GM12878 (cell line): ENCODE results near the gene BBS9. TPM values are rescaled to one million over a fixed set of nuclear protein-coding genes. Genes with fewer than 3 reads are reported as not detected.
"Not testable (repeated sequence)": the region's sequence is repeated elsewhere in the genome, so short reads cannot be mapped to it uniquely, and the experiment has no call there.

ENCODE experiments used
- ATAC-seq: fragments of 200-7000 bp; cut with Tn5 transposase; 3 replicates; pipeline ENCODE4 v1.9.1; 2020; ENCODE audit warnings: mild to moderate bottlenecking, moderate library complexity
- BruUV-seq: library from RNA; stranded (reverse); fragments of 400-500 nt; replicated peaks from 2 replicates; lab custom pipeline; 2021; lab: Mats Ljungman, UMichigan
- CTCF ChIA-PET: fragments of 300-600 bp; sonication (Branson Sonifier 250); formaldehyde crosslinking; extraction: SDS; loops from one replicate; lab custom pipeline; 2021; ENCODE audit warnings: inconsistent platforms; lab: Yijun Ruan, JAX
- POLR2A ChIA-PET: fragments of 350-600 bp; formaldehyde crosslinking; extraction: SDS; loops from one replicate; lab custom pipeline; 2021; ENCODE audit warnings: inconsistent platforms; lab: Charles Lee
- RAD21 ChIA-PET: fragments of 300-600 bp; sonication (Branson Sonifier 250); formaldehyde crosslinking; loops from one replicate; lab custom pipeline; 2023; ENCODE audit warnings: antibody characterized with exemption; ENCODE audit not compliant: unreplicated experiment; lab: Charles Lee
- SMC1A ChIA-PET: fragments of 300-600 bp; sonication (Branson Sonifier 250); formaldehyde crosslinking; loops from one replicate; lab custom pipeline; 2023; ENCODE audit not compliant: unreplicated experiment, uncharacterized antibody; lab: Charles Lee
- DNase-seq: peaks from one replicate; pipeline ENCODE4 v3.0.0-alpha.2; 2011; ENCODE audit warnings: low read depth, low spot score
- FAIRE-seq: peaks from 3 replicates; lab custom pipeline; 2011; peaks lifted over from hg19 to GRCh38; lab: Jason Lieb, UNC
- H2AFZ ChIP-seq: 2 replicates; pipeline ENCODE4 v1.6.0; 2011; ENCODE audit warnings: low read depth, low read length, control low read depth; ENCODE audit not compliant: control insufficient read depth
- H3K27ac ChIP-seq: 2 replicates; pipeline ENCODE4 v1.5.1; 2011; ENCODE audit warnings: control low read depth; ENCODE audit not compliant: control insufficient read depth, insufficient read depth
- H3K27me3 ChIP-seq, 2 experiments: replicated peaks in 1 of 2; 2 replicates each; pipeline versions ENCODE4 v1.6.0 to v1.6.1; 2011; ENCODE audit warnings: low read length in 1 of 2; ENCODE audit not compliant: control insufficient read depth in 2 of 2, insufficient read depth in 2 of 2
- H3K36me3 ChIP-seq, 2 experiments: 2 replicates each; pipeline ENCODE4 v1.5.1; 2011; ENCODE audit warnings: low read length in 1 of 2; ENCODE audit not compliant: control insufficient read depth in 2 of 2, insufficient read depth in 2 of 2
- H3K4me1 ChIP-seq: 2 replicates; pipeline ENCODE4 v1.6.1; 2011; ENCODE audit warnings: mild to moderate bottlenecking, low read length, moderate library complexity, mixed read lengths; ENCODE audit not compliant: control insufficient read depth, insufficient read depth
- H3K4me2 ChIP-seq: 2 replicates; pipeline ENCODE4 v1.6.0; 2011; ENCODE audit warnings: control low read depth; ENCODE audit not compliant: control insufficient read depth, insufficient read depth
- H3K4me3 ChIP-seq: fragments of 200-600 bp; sonication (generic); 2 replicates; pipeline ENCODE4 v1.5.1; 2016
- H3K79me2 ChIP-seq: 2 replicates; pipeline ENCODE4 v1.6.0; 2011; ENCODE audit warnings: low read length; ENCODE audit not compliant: control insufficient read depth, insufficient read depth
- H3K9ac ChIP-seq: 2 replicates; pipeline ENCODE4 v1.8.0; 2011; ENCODE audit warnings: low read length, control low read depth, mixed read lengths; ENCODE audit not compliant: control insufficient read depth, insufficient read depth
- H3K9me3 ChIP-seq: replicated peaks from 3 replicates; pipeline ENCODE4 v1.5.1; 2011; ENCODE audit warnings: mild to moderate bottlenecking, low read length; ENCODE audit not compliant: control insufficient read depth, insufficient read depth
- H4K20me1 ChIP-seq: 2 replicates; pipeline ENCODE4 v1.6.0; 2011; ENCODE audit not compliant: control insufficient read depth, insufficient read depth
- BACH1 ChIP-seq: fragments of 450-650 bp; IDR thresholded peaks from 2 replicates; pipeline ENCODE4 v1.6.1; 2017; ENCODE audit warnings: mild to moderate bottlenecking, borderline replicate concordance
- EED ChIP-seq: sonication (generic); IDR thresholded peaks from 2 replicates; pipeline ENCODE4 v1.6.1; 2016; ENCODE audit warnings: antibody characterized with exemption, low read depth
- EP300 ChIP-seq, 2 experiments: fragments of 150-350 bp in 1 of 2; IDR thresholded peaks; 2 replicates each; pipeline ENCODE4 v1.6.1; 2011 to 2012; ENCODE audit warnings: low read depth in 2 of 2, low read length in 2 of 2, borderline replicate concordance in 1 of 2, improper control_type of control experiment in 1 of 2, inconsistent platforms in 1 of 2; ENCODE audit not compliant: control insufficient read depth in 1 of 2
- ESRRA ChIP-seq: IDR thresholded peaks from 2 replicates; pipeline ENCODE4 v1.6.1; 2012; ENCODE audit warnings: mild to moderate bottlenecking, low read length, improper control_type of control experiment
- PAX8 ChIP-seq: fragments of 450-650 bp; IDR thresholded peaks from 2 replicates; pipeline ENCODE4 v1.6.1; 2017; ENCODE audit warnings: mild to moderate bottlenecking, moderate library complexity
- POLR2A ChIP-seq: IDR thresholded peaks from 2 replicates; pipeline ENCODE4 v1.6.1; 2011; ENCODE audit warnings: low read depth, mild to moderate bottlenecking, low read length
- WGBS: methylation state at CpG from one replicate; pipeline ENCODE4 v1.1.6; 2016; ENCODE audit warnings: low lambda C conversion rate; ENCODE audit not compliant: insufficient replicate concordance, insufficient coverage; ENCODE audit errors: missing lambda C conversion rate; 5-methylcytosine and 5-hydroxymethylcytosine counted together
- in situ Hi-C: fragments of 300-500 bp; cut with MboI; formaldehyde crosslinking; loops from 9 replicates; pipeline ENCODE4 v1.14.3; 2018; ENCODE audit warnings: mixed read lengths
- intact Hi-C: fragments of 100-400 bp; cut with micrococcal nuclease; formaldehyde crosslinking; loops from one replicate; pipeline ENCODE4 v1.14.2; 2022; ENCODE audit not compliant: unreplicated experiment
- polyA plus RNA-seq, 11 experiments: library from polyadenylated mRNA; depleted of rRNA in 4 of 11; unstranded in 6 of 11; stranded (reverse) in 5 of 11; fragments of >200 nt; fragmentation: Nextera tagmentation in 4 of 11; fragmentation: Illumina TruSeq in 1 of 11; extraction: Ambion mirVana in 4 of 11; extraction: Trizol in 1 of 11; gene quantifications; 1 replicate in 1 of 11; 2 replicates in 10 of 11; pipeline versions ENCODE4 v1.2.1 to v1.2.3, GENCODE V29; 2011 to 2016; ENCODE audit warnings: inconsistent platforms in 2 of 11, missing spikeins in 2 of 11, low read depth in 1 of 11
- total RNA-seq, 4 experiments: library from RNA; depleted of rRNA in 3 of 4; stranded (reverse); fragments of >200 nt in 3 of 4; fragmentation: Illumina TruSeq in 1 of 4; extraction: Trizol in 1 of 4; gene quantifications; 2 replicates each; pipeline versions ENCODE4 v1.2.1 to v1.2.3, GENCODE V29; 2013 to 2021
- TF ChIP-seq, protein P1 (sequence below): fragments of 450-650 bp; formaldehyde crosslinking; IDR thresholded peaks from 2 replicates; pipeline ENCODE4 v1.4.0; 2020; ENCODE audit warnings: mild to moderate bottlenecking, moderate library complexity

BBS9 gene
- total and polyA plus RNA-seq, 10 of the 15 experiments (the other 5 are each of a cell fraction or from before 2014, with no cell fraction given): 1.2 to 5.6 (median 2.3) TPM

DNA sequence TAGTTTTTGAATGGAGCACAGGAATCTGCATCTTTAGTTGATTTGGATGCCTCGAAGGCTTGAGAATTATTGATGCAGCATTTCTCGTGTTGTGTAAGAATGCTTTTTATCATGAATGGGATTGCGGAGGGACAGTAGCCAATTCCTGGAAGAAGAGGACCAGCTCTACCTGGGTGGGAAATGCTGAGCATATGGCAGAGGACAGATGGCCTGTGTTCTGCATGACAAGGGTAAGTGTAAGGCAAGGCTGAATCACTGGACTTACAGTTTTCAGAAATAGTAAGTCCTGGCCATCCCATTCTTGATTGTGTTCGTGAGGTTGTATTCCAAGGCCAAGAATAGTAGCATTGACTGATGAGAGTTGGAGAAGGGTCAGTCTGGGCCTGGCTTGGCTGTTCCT is 36.1 kb upstream of the BBS9 start:
- Histone ChIP-seq H3K9me3 (no peaks in the 10 kb centered on the region), H2AFZ (no peak overlapping the region), H3K4me2 (no peak overlapping the region), H4K20me1 (no peaks in the 10 kb centered on the region), H3K4me3 (no peak overlapping the region), H3K4me1 (no peaks in the 10 kb centered on the region), H3K27me3 (no peaks in the 10 kb centered on the region), H3K36me3 (peaks cover 4 to 5% of the 10 kb centered on the region in 2 experiments; a peak in 2 of 4 replicates), H3K79me2 (no peaks in the 10 kb centered on the region), H3K27ac (no peak overlapping the region), H3K9ac (no peak overlapping the region)
- FAIRE-seq (no peak), ATAC-seq (no peak), DNase-seq (no peak)
- ChIA-PET SMC1A (interaction anchor here (2.3 kb wide), 1 partner anchor 20 kb away, joined by 6 read pairs; no protein-coding TSS in a partner anchor), RAD21 (no interaction called here), POLR2A (no interaction called here), CTCF (interaction anchor here (2.1 kb wide), 1 partner anchor 14 kb away, joined by 6 read pairs; no protein-coding TSS in a partner anchor)
- no TSS peak for BruUV-seq
- WGBS: 97% methylated on average over 4 of the region's 4 CpGs
- no peak for TF ChIP-seq EP300 (IDR thresholded peaks at IDR 0.05; ENCODE audit: borderline replicate concordance in 1 of 2, control insufficient read depth in 1 of 2, low read depth in 2 of 2, low read length in 2 of 2)
- no peak for TF ChIP-seq POLR2A
- TF ChIP-seq BACH1: no peak
- TF ChIP-seq, protein P1, sequence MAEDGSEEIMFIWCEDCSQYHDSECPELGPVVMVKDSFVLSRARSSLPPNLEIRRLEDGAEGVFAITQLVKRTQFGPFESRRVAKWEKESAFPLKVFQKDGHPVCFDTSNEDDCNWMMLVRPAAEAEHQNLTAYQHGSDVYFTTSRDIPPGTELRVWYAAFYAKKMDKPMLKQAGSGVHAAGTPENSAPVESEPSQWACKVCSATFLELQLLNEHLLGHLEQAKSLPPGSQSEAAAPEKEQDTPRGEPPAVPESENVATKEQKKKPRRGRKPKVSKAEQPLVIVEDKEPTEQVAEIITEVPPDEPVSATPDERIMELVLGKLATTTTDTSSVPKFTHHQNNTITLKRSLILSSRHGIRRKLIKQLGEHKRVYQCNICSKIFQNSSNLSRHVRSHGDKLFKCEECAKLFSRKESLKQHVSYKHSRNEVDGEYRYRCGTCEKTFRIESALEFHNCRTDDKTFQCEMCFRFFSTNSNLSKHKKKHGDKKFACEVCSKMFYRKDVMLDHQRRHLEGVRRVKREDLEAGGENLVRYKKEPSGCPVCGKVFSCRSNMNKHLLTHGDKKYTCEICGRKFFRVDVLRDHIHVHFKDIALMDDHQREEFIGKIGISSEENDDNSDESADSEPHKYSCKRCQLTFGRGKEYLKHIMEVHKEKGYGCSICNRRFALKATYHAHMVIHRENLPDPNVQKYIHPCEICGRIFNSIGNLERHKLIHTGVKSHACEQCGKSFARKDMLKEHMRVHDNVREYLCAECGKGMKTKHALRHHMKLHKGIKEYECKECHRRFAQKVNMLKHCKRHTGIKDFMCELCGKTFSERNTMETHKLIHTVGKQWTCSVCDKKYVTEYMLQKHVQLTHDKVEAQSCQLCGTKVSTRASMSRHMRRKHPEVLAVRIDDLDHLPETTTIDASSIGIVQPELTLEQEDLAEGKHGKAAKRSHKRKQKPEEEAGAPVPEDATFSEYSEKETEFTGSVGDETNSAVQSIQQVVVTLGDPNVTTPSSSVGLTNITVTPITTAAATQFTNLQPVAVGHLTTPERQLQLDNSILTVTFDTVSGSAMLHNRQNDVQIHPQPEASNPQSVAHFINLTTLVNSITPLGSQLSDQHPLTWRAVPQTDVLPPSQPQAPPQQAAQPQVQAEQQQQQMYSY (CRISPR knock-in tag): no peak
- no peak for TF ChIP-seq EED
- no peak for TF ChIP-seq ESRRA
- no peak for TF ChIP-seq PAX8
- intact Hi-C loops: no loop called here
- in situ Hi-C loops: no loop called here

- peak; percentile 83 for FAIRE-seq
- H3K27me3 ChIP-seq, H4K20me1 ChIP-seq, H3K4me3 ChIP-seq, H3K4me2 ChIP-seq, in situ Hi-C loops, H3K36me3 ChIP-seq, intact Hi-C loops, H2AFZ ChIP-seq, H3K9ac ChIP-seq, H3K9me3 ChIP-seq, DNase-seq, SMC1A ChIA-PET, POLR2A ChIA-PET, H3K27ac ChIP-seq, ATAC-seq, CTCF ChIA-PET, H3K79me2 ChIP-seq, RAD21 ChIA-PET, H3K4me1 ChIP-seq: not testable (repeated sequence)
- WGBS: 90% methylated on average over 5 of the region's 6 CpGs
- BruUV-seq: TSS peak; percentile 63
Measured at GRCh38 chr7:33094745-33095275, 34.6 kb upstream of the BBS9 start.
